HG02610 (cell line): ENCODE measurements around the gene NCKAP5.
"Not testable (repeated sequence)": the region's sequence is repeated elsewhere in the genome, so short reads cannot be mapped to it uniquely, and the experiment has no call there.

Experiments used
- ATAC-seq: cut with Tn5 transposase; IDR thresholded peaks from one replicate; pipeline ENCODE4 v1.9.1; 2021; ENCODE audit warnings: mild to moderate bottlenecking, moderate library complexity; ENCODE audit not compliant: unreplicated experiment

Gene NCKAP5

DNA sequence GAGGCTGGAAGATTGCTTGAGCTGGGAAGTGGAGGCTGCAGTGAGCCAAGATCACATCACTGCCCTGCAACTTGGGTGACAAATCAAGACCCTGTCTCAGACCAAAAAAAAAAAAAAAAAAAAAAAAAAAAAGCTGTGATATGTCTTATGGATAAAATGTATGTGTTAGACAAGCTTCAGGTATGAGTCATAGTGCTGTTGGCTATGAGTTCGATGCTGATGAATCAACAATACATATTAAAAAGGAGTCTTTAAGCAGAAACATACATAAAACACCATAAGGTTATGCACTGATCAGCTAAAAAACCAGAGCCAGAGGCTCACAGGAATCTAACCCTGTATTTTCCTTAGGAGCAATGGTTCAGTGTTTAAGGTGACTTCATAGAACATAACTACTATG, 332.3 kb downstream of the NCKAP5 start:
- no peak for ATAC-seq

- ATAC-seq = no peak
These were observed 335.7 kb downstream of the NCKAP5 start for GRCh38 chr2:133232556-133232955.

DNA sequence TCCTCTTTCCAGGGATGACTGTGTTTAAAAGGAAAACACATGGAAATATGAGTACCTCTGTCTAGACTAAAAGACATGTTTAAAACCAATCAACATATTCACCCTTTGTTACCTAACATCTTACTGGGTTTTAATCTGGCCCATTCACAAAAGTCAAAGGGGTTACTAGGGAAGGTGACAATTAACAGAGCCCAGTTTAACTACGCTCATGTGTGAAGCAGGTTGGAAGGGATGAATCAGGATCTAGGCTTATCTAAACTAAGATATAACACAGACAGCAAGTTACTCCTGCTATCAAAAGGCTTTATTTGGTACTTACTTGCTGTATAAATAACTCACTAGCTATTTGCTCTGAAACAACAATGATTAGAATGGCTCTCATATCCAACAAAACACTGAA, 337.0 kb downstream of the NCKAP5 start:
- ATAC-seq = no peak

DNA sequence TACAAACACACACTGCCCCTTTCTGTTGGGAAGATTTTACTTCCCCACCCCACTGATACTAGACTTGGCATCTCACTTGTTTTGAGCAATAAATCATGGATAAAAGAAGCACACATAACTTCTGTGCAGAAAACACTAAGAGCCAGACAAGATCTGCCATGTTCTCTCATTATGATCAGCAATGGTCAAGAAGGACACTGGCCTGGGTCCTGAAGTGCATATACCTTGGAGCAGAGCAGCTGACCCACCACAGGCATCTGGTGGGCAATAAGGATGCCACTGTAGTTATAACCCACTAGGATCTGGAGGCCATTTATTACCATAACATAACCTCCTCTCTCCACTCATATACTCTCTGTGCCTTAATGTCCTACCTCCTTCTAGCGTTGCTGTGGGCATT, 338.3 kb downstream of the NCKAP5 start:
- ATAC-seq = no peak

DNA sequence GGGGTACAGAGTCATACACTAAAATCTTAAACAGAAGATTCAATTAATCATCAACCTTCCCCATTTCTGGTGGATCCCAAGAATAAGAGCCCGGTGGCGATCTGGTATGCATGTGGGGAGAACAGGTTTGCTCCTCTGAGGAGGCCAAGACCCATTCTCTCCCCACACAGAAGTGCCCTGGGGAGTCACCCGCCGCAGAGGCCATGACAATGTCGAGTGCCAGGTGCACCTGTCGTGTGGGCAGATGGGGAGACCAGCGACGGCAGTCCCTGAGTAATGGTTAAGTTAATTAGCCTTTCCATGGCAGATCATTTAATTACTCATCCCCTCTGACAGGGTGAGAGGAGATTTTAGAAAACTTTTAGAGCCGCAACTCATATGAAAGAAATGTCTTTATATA, 345.0 kb downstream of the NCKAP5 start:
- no peak for ATAC-seq

- no peak for ATAC-seq
These were observed 346.9 kb downstream of the NCKAP5 start for GRCh38 chr2:133221398-133221797.

DNA sequence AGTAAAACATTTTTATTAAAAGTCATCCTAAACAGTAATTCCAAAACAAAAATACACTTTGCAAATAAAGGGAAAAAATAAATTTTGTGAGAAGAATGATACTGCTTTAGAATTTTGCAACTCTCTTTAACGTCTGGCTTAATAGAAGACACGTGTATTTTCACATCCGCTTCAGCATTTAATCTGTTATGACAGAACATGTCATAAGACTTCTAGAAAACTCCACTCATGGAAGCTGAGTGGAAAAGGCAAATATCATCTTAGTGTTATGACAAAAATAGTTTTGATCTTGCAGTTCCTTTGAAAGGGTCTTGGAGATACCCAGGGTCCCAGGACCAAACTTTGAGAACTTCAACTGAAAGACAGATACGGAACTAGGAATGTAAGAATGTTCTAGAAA, 350.1 kb downstream of the NCKAP5 start:
- ATAC-seq = no peak

DNA sequence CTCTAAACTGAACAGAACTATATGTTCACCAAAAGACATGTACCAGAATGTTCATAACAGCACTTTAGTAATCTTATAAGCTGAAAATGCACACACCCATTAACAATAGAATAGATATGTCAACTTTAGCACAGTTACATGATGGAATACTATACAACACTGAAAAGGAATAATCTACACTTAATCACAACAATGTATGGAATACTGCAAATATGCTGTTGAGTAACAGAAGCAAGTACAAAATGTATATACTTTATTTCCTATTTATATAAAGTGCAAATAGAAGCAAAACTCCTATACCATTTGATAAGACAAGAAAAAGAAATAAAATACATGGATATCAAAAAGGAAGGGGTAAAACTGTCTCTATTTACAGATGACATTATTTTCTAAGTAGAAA, 352.8 kb downstream of the NCKAP5 start:
- ATAC-seq = no peak

- no peak for ATAC-seq
These were observed 354.6 kb downstream of the NCKAP5 start for GRCh38 chr2:133213651-133214050.

DNA sequence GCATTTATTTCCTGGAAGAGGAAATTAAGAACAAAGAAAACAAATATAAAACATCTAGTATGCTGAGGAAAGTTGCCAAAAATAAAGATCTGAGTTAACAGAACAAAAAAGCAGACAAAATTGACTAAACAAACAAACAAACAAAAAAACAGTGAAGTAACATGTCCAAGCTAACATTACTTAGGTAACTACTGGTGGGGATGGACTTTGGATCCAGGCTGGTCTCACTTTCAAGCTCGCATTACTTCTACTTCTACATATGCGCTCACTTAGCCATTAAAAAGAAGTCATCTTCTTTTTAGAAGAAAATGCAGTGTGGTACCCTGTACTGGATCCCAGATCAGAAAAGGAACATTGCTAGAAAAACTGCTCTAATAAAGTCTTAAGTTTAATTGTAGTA, 358.9 kb downstream of the NCKAP5 start:
- no peak for ATAC-seq

DNA sequence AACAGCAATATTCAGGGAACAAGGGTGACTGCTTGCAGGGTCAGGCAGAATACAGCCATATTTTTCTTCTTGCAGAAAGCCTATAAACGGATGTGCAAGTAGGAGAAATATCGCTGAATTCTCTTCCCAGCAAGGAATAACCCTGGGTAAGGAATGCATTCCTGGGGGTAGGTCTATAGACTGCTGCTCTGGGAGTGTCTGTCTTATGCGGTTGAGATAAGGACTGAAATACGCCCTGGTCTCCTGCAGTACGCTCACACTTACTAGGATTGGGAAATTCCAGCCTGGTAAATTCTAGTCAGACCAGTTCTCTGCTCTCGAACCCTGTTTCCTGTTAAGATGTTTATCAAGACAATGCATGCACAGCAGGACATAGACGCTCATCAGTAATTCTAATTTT, 361.6 kb downstream of the NCKAP5 start:
- ATAC-seq = not testable (repeated sequence)

GRCh38 chr2:133204421-133204820, 363.8 kb downstream of the NCKAP5 start:
- ATAC-seq = no peak

GRCh38 chr2:133200684-133201421, 367.4 kb downstream of the NCKAP5 start:
- ATAC-seq = no peak

DNA sequence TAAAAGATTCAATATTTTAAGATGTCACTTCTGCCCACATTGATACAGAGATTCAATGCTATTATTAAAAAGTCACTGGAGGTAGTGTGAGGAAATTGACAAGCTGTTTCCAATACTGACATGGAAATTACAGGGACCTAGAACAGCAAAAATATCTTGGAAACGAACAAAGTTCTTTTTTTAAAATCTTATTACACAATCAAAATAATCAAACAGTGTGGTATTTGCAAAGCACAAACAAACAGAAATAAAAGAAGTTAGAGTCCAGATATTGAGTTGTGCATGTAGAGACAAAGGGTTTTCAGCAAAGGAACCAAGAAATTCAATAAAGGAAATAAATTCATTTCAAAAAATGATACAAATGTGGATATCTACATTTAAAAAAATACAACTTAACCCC, 369.6 kb downstream of the NCKAP5 start:
- ATAC-seq = no peak

GRCh38 chr2:133197156-133197555, 371.1 kb downstream of the NCKAP5 start:
- ATAC-seq = no peak

DNA sequence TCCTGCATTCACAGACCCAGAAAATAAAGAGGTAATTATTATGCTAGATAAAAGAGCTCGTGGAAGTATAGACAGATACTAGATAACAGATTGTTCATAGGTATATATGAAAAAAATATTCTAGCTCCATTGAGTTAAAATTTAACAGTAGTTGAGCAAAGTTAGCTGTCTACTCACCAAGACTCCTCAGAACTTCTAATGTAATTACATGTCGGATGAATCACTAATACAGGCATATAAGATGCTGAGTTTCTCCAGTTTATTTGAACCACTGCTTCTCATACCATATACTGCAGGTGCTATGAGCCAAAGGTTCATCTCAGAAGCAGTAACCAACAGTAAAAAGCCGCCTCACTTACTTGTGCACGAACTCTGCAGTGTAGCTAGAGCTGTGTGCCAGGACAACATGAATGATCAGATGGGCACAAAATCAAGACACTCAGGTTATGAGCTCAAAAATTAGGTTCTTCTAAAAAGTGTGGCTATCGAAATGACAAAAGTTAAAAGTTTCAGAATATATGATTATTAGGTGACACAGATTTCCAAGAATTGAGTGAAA, 373.4 kb downstream of the NCKAP5 start:
- ATAC-seq = no peak

DNA sequence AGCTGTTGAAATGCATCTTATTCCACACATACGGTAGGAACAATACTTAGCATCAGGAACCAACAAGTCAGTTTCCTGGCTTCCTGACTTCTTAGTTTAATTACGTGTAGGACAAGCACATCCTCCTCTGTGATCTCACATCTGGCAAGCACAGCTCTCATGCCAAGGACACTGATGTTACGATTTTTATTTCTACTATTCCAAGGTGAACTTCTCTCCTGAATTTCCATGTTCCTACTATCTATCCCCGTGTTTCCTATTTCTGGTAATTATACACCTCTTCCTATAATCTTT, 374.0 kb downstream of the NCKAP5 start:
- no peak for ATAC-seq

DNA sequence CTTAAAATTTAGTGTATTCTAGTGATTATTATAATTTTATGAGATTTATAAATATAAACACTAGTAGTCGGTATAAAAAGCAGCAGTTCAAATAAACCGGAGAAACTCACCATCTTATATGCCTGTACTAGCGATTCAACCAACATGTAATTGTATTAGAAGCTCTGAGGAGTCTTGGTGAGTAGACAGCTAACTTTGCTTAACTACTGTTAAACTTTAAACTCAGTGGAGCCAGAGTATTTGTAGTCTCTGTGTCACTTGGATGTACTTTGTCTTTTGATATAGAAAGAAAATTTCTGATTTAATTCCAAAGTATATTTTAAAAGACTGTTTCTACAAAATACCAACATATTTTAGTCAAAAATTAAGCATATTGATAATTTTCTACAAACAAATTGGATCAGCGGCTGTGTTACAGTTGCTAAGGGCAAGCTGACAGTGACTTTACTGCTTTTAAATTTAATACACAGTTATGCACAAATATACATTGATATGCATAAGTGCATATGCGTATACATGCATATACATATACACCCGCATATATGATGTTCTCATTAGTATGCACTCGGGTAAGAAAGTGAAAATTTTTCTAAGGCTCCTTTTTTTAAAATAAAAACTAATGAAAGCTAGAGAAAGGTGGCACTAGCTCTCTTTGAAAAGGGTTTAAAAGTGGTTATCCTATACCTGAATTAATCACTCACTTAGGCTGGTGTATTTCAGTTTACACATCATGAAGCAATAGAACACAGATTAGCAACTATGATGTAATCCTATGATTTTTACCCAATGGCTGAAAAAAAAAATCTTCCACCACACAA, 374.5 kb downstream of the NCKAP5 start:
- no peak for ATAC-seq

DNA sequence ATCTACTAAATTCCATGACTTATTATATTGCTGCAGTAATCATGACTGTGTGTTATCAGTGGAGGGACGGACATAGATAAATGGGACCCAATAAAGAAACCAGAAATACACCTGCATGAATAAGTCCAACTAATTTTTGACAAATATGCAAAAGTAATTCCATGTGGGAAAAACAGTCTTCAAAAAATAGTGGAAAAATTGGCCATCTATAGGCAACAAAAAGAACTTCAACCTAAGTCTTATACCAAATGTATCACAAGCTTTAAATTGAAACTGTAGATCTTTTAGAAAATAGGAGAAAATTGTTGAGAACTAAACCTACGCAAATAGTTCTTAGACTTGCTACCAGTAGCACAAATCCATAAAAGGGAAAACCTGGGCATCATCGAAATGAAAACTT, 376.2 kb downstream of the NCKAP5 start:
- no peak for ATAC-seq

DNA sequence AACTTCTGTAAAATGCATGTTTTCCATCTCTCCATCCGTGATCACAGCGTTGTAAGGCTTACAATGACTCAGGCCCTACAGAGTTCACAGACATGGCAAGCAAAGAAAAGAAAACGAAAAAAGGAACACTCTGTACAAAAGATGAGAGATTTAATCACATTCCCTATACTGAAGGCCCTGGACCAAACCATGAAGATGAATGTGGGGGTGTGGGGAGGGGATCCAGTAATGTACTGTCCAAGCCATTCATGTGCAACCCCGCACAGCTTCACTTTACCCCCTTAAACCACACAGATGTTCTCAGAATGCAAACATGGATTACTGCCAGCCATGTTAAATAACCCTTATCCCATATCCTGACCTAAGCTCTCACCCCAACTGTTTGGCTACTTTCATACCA, 391.1 kb downstream of the NCKAP5 start:
- no peak for ATAC-seq

DNA sequence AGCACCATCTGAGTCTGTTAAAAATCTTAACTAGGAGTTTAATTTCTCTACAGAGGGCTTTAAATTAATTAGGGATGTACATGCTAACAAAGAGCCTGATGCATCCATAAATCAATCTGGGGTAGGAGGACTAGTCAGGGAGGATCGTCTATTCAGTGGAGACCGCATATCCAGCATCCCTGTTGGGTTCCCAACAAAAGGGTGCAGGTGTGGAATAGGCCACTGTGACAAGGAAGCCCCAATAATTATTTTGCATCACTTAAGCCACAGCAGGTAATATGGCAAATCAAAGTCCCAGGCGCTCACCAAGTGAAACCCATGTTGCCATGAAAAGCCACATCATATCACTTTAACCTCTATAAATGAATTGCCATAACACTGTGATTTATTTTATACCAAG, 392.3 kb downstream of the NCKAP5 start:
- no peak for ATAC-seq

DNA sequence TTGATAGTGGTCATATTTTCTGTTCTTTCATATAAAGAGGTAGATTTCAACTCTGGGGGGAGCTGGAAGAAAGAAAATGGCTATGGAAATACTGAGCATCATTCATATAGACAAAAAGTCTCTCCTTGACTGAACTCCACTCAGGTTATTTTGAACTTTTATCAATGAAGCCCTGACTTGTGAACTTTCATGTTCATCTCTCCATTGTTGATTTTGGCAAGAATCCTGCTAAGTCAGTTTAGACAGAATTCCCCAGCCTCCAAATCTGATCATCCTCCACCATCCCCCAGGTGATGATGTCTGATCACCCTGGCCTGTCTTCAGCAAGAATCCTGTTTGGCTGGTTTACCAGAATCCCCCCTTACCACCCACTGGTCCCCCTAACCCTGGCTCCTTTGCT, 395.0 kb downstream of the NCKAP5 start:
- no peak for ATAC-seq
